ENCODE data around the gene TXNL1. TPM values are rescaled to one million over a fixed set of nuclear protein-coding genes. Genes with fewer than 3 reads are reported as not detected.

TXNL1 gene
- total and polyA plus RNA-seq, 2 donors (not counting 1 experiment from before 2014, with no cell fraction given) = 25.4 to 103 TPM

DNA sequence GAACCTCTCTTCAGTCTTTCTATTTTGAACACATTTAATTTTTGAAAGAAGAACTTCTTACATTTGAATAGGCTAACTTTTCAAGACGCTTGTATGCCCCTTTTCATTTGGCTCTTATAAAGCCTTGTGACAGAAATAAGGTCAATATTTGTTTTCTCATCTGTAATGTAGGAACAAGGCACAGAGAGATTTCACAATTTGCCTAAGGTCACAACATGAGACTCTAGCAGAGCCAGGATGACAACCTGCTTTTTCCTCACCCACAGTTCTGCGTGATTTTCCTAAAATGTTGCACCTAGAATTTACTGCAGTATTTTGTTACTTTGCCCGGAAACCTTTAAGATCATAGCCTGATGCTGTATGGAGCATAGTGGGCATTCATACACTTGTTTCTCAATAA lies 67.4 kb downstream of the TXNL1 start:
- Histone ChIP-seq H4K20me1 (ENCODE audit: control insufficient read depth, extremely low read depth, insufficient read depth, low read length) (no peaks in the 10 kb centered on the region), H3K4me2 (ENCODE audit: extremely low read depth, insufficient read depth, low read length) (no peak overlapping the region), H3K4me3 (replicated peaks in 1 of 4; ENCODE audit: control extremely low read depth in 1 of 4, insufficient read depth in 1 of 4, low read depth in 3 of 4, low read length in 4 of 4) (no peak overlapping the region), H3K36me3 (ENCODE audit: control insufficient read depth, insufficient read depth, low read length) (no peaks in the 10 kb centered on the region), H3K79me2 (ENCODE audit: control insufficient read depth, insufficient read depth, low read length) (no peaks in the 10 kb centered on the region), H3K9me3 (ENCODE audit: control insufficient read depth, insufficient read depth, low read depth, low read length) (no peaks in the 10 kb centered on the region), H3K27ac (ENCODE audit: insufficient read depth, low read length) (no peak overlapping the region), H3K27me3 (ENCODE audit: control insufficient read depth, insufficient read depth, low read length) (no peaks in the 10 kb centered on the region), H2AFZ (ENCODE audit: low read length) (no peak overlapping the region), H3K9ac (ENCODE audit: insufficient read depth, low read length) (no peak overlapping the region), H3K4me1 (ENCODE audit: control insufficient read depth, extremely low read depth, insufficient read depth, low read length) (no peaks in the 10 kb centered on the region)
- TF ChIP-seq CTCF (conservative IDR thresholded peaks at IDR 0.05 in 1 of 2, IDR thresholded peaks at IDR 0.05 in 1 of 2; ENCODE audit: low read depth in 1 of 2, low read length in 2 of 2) = no peak
- TF ChIP-seq EZH2 (IDR thresholded peaks at IDR 0.05; ENCODE audit: low read length, missing control alignments) = no peak
- DNase-seq (ENCODE audit: low read depth in 2 of 2) = no peak

- H3K4me1 ChIP-seq (ENCODE audit: control insufficient read depth, extremely low read depth, insufficient read depth, low read length) = no peaks in the 10 kb centered on the region
- H3K9ac ChIP-seq (ENCODE audit: insufficient read depth, low read length) = no peak overlapping the region
- no peak overlapping the region for H3K4me3 ChIP-seq (replicated peaks in 1 of 4; ENCODE audit: control extremely low read depth in 1 of 4, insufficient read depth in 1 of 4, low read depth in 3 of 4, low read length in 4 of 4)
- H3K27me3 ChIP-seq (ENCODE audit: control insufficient read depth, insufficient read depth, low read length) = no peaks in the 10 kb centered on the region
- no peak overlapping the region for H3K4me2 ChIP-seq (ENCODE audit: extremely low read depth, insufficient read depth, low read length)
- H2AFZ ChIP-seq (ENCODE audit: low read length) = no peak overlapping the region
- TF ChIP-seq CTCF (conservative IDR thresholded peaks at IDR 0.05 in 1 of 2, IDR thresholded peaks at IDR 0.05 in 1 of 2; ENCODE audit: low read depth in 1 of 2, low read length in 2 of 2) = no peak
- TF ChIP-seq EZH2 (IDR thresholded peaks at IDR 0.05; ENCODE audit: low read length, missing control alignments) = no peak
- H3K36me3 ChIP-seq (ENCODE audit: control insufficient read depth, insufficient read depth, low read length) = no peaks in the 10 kb centered on the region
- H3K79me2 ChIP-seq (ENCODE audit: control insufficient read depth, insufficient read depth, low read length) = no peaks in the 10 kb centered on the region
- H3K27ac ChIP-seq (ENCODE audit: insufficient read depth, low read length) = no peak overlapping the region
- no peaks in the 10 kb centered on the region for H4K20me1 ChIP-seq (ENCODE audit: control insufficient read depth, extremely low read depth, insufficient read depth, low read length)
- no peak for DNase-seq (ENCODE audit: low read depth in 2 of 2)
- no peaks in the 10 kb centered on the region for H3K9me3 ChIP-seq (ENCODE audit: control insufficient read depth, insufficient read depth, low read depth, low read length)
Observed at GRCh38 chr18:56569416-56569815, 69.0 kb downstream of the TXNL1 start.

- Histone ChIP-seq H3K27ac (ENCODE audit: insufficient read depth, low read length) (no peak overlapping the region), H3K9ac (ENCODE audit: insufficient read depth, low read length) (no peak overlapping the region), H4K20me1 (ENCODE audit: control insufficient read depth, extremely low read depth, insufficient read depth, low read length) (no peaks in the 10 kb centered on the region), H3K9me3 (ENCODE audit: control insufficient read depth, insufficient read depth, low read depth, low read length) (no peaks in the 10 kb centered on the region), H3K4me2 (ENCODE audit: extremely low read depth, insufficient read depth, low read length) (no peak overlapping the region), H3K4me1 (ENCODE audit: control insufficient read depth, extremely low read depth, insufficient read depth, low read length) (no peaks in the 10 kb centered on the region), H3K27me3 (ENCODE audit: control insufficient read depth, insufficient read depth, low read length) (no peaks in the 10 kb centered on the region), H3K36me3 (ENCODE audit: control insufficient read depth, insufficient read depth, low read length) (no peaks in the 10 kb centered on the region), H2AFZ (ENCODE audit: low read length) (no peak overlapping the region), H3K79me2 (ENCODE audit: control insufficient read depth, insufficient read depth, low read length) (no peaks in the 10 kb centered on the region), H3K4me3 (replicated peaks in 1 of 4; ENCODE audit: control extremely low read depth in 1 of 4, insufficient read depth in 1 of 4, low read depth in 3 of 4, low read length in 4 of 4) (no peak overlapping the region)
- no peak for DNase-seq (ENCODE audit: low read depth in 2 of 2)
- TF ChIP-seq CTCF (conservative IDR thresholded peaks at IDR 0.05 in 1 of 2, IDR thresholded peaks at IDR 0.05 in 1 of 2; ENCODE audit: low read depth in 1 of 2, low read length in 2 of 2) (no peak), EZH2 (IDR thresholded peaks at IDR 0.05; ENCODE audit: low read length, missing control alignments) (no peak)
Observed at GRCh38 chr18:56568986-56569385, 69.4 kb downstream of the TXNL1 start.

Measured in fibroblast of lung (primary cell).